ENCODE data around the gene GAGE2A. TPM values are rescaled to one million over a fixed set of nuclear protein-coding genes. Genes with fewer than 3 reads are reported as not detected.

GAGE2A gene
- total RNA-seq, 1 donor from 2014 or later, result not detected

DNA sequence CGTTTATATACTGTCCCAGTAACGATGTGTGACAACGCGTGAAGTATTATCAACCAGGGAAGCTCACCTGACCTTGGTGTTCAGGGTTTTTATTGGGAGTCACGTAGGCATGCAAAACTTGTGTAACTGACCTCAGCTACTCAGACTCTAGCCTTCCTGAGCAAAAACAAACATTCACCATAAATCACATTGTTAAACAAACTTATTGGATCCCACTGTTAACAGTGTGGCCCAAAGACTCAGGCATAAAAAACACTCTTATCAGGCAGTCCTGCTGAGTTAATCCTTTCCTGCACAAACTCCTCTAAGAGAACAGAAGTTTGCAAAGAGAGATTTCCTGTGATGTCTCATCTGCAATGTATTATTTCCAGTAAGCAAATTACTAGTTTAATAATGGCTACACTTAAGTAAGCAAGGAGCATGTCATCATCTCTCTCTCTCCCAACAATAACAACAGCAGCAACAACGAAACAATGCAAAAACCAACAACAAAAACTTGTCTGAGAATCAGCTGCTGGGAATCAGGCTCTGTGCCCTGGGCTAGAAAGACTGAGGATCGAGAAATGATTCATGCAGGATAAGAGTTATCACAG lies 21.5 kb downstream of the GAGE2A start:
- Histone ChIP-seq H3K27me3 (no peaks in the 10 kb centered on the region), H3K27ac (no peak overlapping the region), H3K4me1 (no peaks in the 10 kb centered on the region), H3K36me3 (no peaks in the 10 kb centered on the region), H3K9me3 (no peaks in the 10 kb centered on the region), H3K4me3 (no peak overlapping the region)
- intact Hi-C loops (cut with DNase I), result no loop called here
- DNase-seq (ENCODE audit: low spot score in 2 of 2), result no peak
- TF ChIP-seq, protein P1, sequence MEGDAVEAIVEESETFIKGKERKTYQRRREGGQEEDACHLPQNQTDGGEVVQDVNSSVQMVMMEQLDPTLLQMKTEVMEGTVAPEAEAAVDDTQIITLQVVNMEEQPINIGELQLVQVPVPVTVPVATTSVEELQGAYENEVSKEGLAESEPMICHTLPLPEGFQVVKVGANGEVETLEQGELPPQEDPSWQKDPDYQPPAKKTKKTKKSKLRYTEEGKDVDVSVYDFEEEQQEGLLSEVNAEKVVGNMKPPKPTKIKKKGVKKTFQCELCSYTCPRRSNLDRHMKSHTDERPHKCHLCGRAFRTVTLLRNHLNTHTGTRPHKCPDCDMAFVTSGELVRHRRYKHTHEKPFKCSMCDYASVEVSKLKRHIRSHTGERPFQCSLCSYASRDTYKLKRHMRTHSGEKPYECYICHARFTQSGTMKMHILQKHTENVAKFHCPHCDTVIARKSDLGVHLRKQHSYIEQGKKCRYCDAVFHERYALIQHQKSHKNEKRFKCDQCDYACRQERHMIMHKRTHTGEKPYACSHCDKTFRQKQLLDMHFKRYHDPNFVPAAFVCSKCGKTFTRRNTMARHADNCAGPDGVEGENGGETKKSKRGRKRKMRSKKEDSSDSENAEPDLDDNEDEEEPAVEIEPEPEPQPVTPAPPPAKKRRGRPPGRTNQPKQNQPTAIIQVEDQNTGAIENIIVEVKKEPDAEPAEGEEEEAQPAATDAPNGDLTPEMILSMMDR (IDR thresholded peaks at IDR 0.05), result no peak

DNA sequence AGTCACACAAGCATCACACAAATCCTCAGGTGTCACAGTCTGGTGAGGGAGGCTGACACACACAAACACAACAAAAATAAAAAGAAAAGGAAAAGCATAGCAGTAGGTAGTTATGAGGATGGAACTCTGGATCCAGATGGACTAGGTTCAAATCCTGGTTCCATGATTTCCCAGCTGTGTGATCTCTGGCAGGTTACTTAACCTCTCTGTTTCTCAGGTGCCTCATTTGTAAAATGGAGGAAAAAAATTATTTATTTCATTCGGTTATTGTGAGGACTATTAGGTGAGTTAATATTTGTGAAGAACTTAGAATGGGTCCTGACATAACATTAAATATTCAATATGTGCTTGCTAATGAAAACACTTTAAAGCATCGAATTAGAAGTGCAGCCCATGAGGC lies 29.3 kb downstream of the GAGE2A start:
- TF ChIP-seq, protein P1 (IDR thresholded peaks at IDR 0.05), result no peak
- Histone ChIP-seq H3K4me1 (no peaks in the 10 kb centered on the region), H3K4me3 (no peak overlapping the region), H3K36me3 (no peaks in the 10 kb centered on the region), H3K27me3 (no peaks in the 10 kb centered on the region), H3K9me3 (no peaks in the 10 kb centered on the region), H3K27ac (no peak overlapping the region)
- DNase-seq (ENCODE audit: low spot score in 2 of 2), result no peak
- intact Hi-C loops (cut with DNase I), result no loop called here

DNA sequence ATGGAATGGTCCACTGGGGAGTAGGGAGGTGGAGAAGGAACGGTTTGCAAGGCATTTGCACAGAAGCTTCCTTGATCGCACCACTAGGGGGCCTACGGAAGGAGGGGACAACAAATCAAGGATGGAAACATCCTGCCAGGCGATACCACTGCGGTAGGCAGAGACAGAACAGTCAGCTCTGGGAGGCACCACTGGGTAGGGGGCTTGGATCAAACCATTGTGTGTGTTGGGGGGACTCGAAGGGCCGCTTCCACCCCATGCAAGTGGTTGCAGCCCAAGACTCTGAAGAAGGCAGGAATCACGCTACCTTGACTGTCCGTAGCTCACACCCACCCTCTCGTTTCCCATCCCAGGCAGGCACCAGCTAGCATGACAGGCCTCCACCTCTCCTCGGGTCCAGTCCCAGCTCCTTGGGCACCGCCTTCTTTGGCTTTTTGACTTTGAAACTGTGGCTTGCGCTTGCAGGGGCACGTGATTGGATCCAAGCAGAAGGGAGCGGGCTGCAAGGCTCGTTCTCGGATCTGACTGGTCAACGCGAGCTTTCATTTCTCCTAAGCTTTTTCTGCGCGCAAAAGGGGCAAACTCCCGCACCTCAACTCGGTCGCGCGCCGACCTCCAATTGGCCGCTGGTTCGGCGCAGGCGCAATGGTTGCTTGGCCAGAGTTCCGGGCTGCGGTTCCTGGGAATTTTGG lies 37.9 kb downstream of the GAGE2A start:
- TF ChIP-seq, protein P1 (IDR thresholded peaks at IDR 0.05), result no peak
- no peaks in the 10 kb centered on the region for H3K27me3 ChIP-seq
- H3K4me1 ChIP-seq, result no peaks in the 10 kb centered on the region
- no peak for DNase-seq (ENCODE audit: low spot score in 2 of 2)
- H3K36me3 ChIP-seq, result no peaks in the 10 kb centered on the region
- no peak overlapping the region for H3K4me3 ChIP-seq
- H3K9me3 ChIP-seq, result peaks cover 0 to 5% of the 10 kb centered on the region in 2 donors
- no peak overlapping the region for H3K27ac ChIP-seq
- intact Hi-C loops (cut with DNase I), result no loop called here

DNA sequence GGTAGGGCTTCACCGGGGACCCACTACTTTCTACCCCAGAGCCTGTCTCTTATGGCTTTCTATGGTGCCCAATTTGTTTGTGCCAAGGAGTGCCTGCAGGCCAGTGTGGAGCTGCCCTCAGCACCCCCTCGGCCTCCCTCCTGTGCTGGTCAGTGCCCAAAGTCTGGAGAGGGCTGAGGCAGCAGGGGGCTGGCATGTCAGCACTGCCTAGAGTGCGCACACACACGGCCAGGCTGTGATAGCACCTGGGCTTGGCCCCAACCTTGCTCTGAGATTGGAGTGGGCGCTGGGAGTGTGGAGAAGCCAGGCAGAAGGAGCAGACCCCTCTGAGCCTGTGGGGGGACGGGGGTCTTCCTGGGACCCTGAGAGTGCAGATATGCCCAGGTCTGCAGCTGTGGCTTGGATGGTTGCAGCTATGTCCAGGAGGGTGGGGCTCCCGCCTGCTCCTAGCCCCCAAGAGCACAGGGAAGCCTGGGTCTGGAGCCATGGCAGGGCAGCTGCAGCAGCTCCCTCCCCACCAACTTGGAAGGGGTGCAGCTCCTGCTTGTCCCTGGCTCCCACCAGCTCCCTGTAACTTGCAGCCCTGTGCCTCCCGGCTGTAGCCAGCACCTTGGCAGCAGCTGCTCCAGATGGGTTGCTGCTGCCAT lies 55.8 kb downstream of the GAGE2A start:
- Histone ChIP-seq H3K36me3 (no peaks in the 10 kb centered on the region), H3K27ac (no peak overlapping the region), H3K27me3 (no peaks in the 10 kb centered on the region), H3K4me1 (no peaks in the 10 kb centered on the region), H3K9me3 (no peaks in the 10 kb centered on the region), H3K4me3 (no peak overlapping the region)
- intact Hi-C loops (cut with DNase I), result no loop called here
- TF ChIP-seq, protein P1 (IDR thresholded peaks at IDR 0.05), result no peak
- no peak for DNase-seq (ENCODE audit: low spot score in 2 of 2)

Other genes with a start within 250 kb of the GAGE2A start
- gene GAGE12C, start 57.3 kb upstream of the GAGE2A start, total RNA-seq, result not detected
- gene GAGE12D, start 47.8 kb upstream of the GAGE2A start, total RNA-seq, result not detected
- not detected for gene GAGE12E, start 38.2 kb upstream of the GAGE2A start, total RNA-seq
- gene GAGE12F, start 28.7 kb upstream of the GAGE2A start, total RNA-seq, result not detected
- not detected for gene GAGE12G, start 19.1 kb upstream of the GAGE2A start, total RNA-seq
- not detected for gene GAGE12H, start 9.5 kb upstream of the GAGE2A start, total RNA-seq
- not detected for gene GAGE1, start 9.5 kb downstream of the GAGE2A start, total RNA-seq
- not detected for gene PAGE1, start 106.5 kb downstream of the GAGE2A start, total RNA-seq
- gene PAGE4, start 239.8 kb downstream of the GAGE2A start, total RNA-seq, result not detected